OCI-LY3 (cell line): ENCODE measurements around the gene TTC13.

Experiments
- CTCF ChIP-seq: fragments of 200-600, 300-600 bp; sonication (generic); IDR thresholded peaks from 2 replicates; pipeline ENCODE4 v1.5.1; 2014; ENCODE audit warnings: antibody characterized with exemption, low read length, low read depth
- EZH2phosphoT487 ChIP-seq: fragments of 200-600 bp; shearing (Covaris generic); IDR thresholded peaks from 2 replicates; pipeline ENCODE4 v1.6.1; 2018; ENCODE audit warnings: antibody characterized with exemption, mixed run types, low read depth

GRCh38 chr1:230860617-230861384 is 117.9 kb downstream of the TTC13 start:
- TF ChIP-seq CTCF (no peak), EZH2phosphoT487 (no peak)
